MM.1S (cell line): ENCODE results near the gene CCDC107.

Experiments used
- DNase-seq: peaks from one replicate; pipeline ENCODE4 v3.0.0-alpha.2; 2015
- H2AFZ ChIP-seq: fragments of 300-600 bp; sonication (generic); 2 replicates; pipeline ENCODE4 v1.6.0; 2016; ENCODE audit warnings: antibody characterized with exemption, low read length
- H3F3A ChIP-seq: fragments of 300-600 bp; sonication (generic); 2 replicates; pipeline ENCODE4 v1.6.1; 2016; ENCODE audit warnings: mild to moderate bottlenecking, antibody characterized with exemption, low read length, moderate library complexity, mixed read lengths; ENCODE audit not compliant: insufficient read depth
- H3K27ac ChIP-seq: fragments of 300-600 bp; sonication (generic); 2 replicates; pipeline ENCODE4 v1.5.1; 2016; ENCODE audit warnings: mild to moderate bottlenecking, low read length
- H3K27me3 ChIP-seq: fragments of 300-600 bp; sonication (generic); replicated peaks from 2 replicates; pipeline ENCODE4 v1.6.0; 2016; ENCODE audit warnings: low read length; ENCODE audit not compliant: insufficient read depth
- H3K36me3 ChIP-seq: fragments of 300-600 bp; sonication (generic); replicated peaks from 2 replicates; pipeline ENCODE4 v1.6.1; 2016; ENCODE audit warnings: mild to moderate bottlenecking, low read length, mixed read lengths; ENCODE audit not compliant: insufficient read depth
- H3K4me1 ChIP-seq: fragments of 300-600 bp; sonication (generic); 2 replicates; pipeline ENCODE4 v1.6.1; 2016; ENCODE audit warnings: low read length, mixed read lengths
- H3K4me2 ChIP-seq: fragments of 300-600 bp; sonication (generic); 2 replicates; pipeline ENCODE4 v1.6.0; 2016; ENCODE audit warnings: low read depth, low read length
- H3K4me3 ChIP-seq: fragments of 300-600 bp; sonication (generic); 2 replicates; pipeline ENCODE4 v1.5.1; 2016; ENCODE audit warnings: low read length, mixed read lengths
- H3K79me2 ChIP-seq: fragments of 300-600 bp; sonication (generic); 2 replicates; pipeline ENCODE4 v1.6.1; 2016; ENCODE audit warnings: mixed run types, low read length, mixed read lengths
- H3K9ac ChIP-seq: fragments of 300-600 bp; sonication (generic); 2 replicates; pipeline ENCODE4 v1.6.1; 2016; ENCODE audit warnings: low read length, mixed read lengths
- H3K9me2 ChIP-seq: fragments of 300-600 bp; sonication (generic); replicated peaks from 2 replicates; pipeline ENCODE4 v1.6.1; 2016; ENCODE audit warnings: mild to moderate bottlenecking, low read length, mixed read lengths; ENCODE audit not compliant: insufficient read depth
- H3K9me3 ChIP-seq: fragments of 300-600 bp; sonication (generic); replicated peaks from 2 replicates; pipeline ENCODE4 v1.6.1; 2016; ENCODE audit warnings: mild to moderate bottlenecking, low read length, mixed read lengths; ENCODE audit not compliant: insufficient read depth
- H4K20me1 ChIP-seq: fragments of 300-600 bp; sonication (generic); 2 replicates; pipeline ENCODE4 v1.6.1; 2016; ENCODE audit warnings: mild to moderate bottlenecking, low read length, moderate library complexity, mixed read lengths; ENCODE audit not compliant: insufficient read depth
- EZH2 ChIP-seq: fragments of 300-600 bp; sonication (generic); optimal IDR thresholded peaks from 2 replicates; pipeline ENCODE3; 2017; ENCODE audit warnings: low read depth, mild to moderate bottlenecking, antibody characterized with exemption, low read length, mixed read lengths
- EZH2phosphoT487 ChIP-seq: fragments of 300-600 bp; sonication (generic); IDR thresholded peaks from 2 replicates; pipeline ENCODE4 v1.6.1; 2018; ENCODE audit warnings: antibody characterized with exemption, low read length
- TF ChIP-seq, protein P1 (sequence below): fragments of 300-600 bp; sonication (generic); IDR thresholded peaks from 2 replicates; pipeline ENCODE4 v1.5.1; 2016; ENCODE audit warnings: antibody characterized with exemption, low read length, mixed read lengths

The CCDC107 gene

DNA sequence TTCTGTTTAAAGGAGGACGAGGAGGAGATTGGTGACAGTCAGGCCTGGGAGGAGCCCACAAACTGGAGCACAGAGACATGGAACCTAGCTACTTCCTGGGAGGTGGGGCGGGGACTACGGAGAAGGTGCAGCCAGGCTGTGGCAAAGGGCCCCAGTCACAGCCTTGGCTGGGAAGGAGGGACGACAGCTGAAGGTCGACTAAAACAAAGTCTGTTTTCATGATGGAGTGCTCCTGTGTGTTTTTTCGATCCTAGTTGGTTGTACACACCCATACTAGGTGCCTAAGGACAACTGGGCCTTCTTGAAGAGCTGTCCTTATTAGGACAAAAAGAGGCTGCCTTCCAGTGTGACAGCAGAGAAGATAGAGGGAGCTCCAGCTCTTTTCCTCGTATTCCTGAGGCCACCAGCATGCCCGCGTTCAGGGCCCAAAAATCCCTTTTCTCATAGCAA lies 2.9 kb downstream of the CCDC107 start:
- H3K27me3 ChIP-seq = no peaks in the 10 kb centered on the region
- no peak overlapping the region for H3K27ac ChIP-seq
- H3K79me2 ChIP-seq = peaks cover 14% of the 10 kb centered on the region
- H2AFZ ChIP-seq = no peak overlapping the region
- no peak overlapping the region for H3K4me3 ChIP-seq
- H3F3A ChIP-seq = peaks cover 36% of the 10 kb centered on the region
- peaks cover 22% of the 10 kb centered on the region for H3K4me1 ChIP-seq
- H3K4me2 ChIP-seq = no peak overlapping the region
- no peaks in the 10 kb centered on the region for H3K36me3 ChIP-seq
- TF ChIP-seq, protein P1, sequence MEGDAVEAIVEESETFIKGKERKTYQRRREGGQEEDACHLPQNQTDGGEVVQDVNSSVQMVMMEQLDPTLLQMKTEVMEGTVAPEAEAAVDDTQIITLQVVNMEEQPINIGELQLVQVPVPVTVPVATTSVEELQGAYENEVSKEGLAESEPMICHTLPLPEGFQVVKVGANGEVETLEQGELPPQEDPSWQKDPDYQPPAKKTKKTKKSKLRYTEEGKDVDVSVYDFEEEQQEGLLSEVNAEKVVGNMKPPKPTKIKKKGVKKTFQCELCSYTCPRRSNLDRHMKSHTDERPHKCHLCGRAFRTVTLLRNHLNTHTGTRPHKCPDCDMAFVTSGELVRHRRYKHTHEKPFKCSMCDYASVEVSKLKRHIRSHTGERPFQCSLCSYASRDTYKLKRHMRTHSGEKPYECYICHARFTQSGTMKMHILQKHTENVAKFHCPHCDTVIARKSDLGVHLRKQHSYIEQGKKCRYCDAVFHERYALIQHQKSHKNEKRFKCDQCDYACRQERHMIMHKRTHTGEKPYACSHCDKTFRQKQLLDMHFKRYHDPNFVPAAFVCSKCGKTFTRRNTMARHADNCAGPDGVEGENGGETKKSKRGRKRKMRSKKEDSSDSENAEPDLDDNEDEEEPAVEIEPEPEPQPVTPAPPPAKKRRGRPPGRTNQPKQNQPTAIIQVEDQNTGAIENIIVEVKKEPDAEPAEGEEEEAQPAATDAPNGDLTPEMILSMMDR = no peak
- TF ChIP-seq EZH2phosphoT487 (no peak), EZH2 (no peak)
- no peaks in the 10 kb centered on the region for H3K9me2 ChIP-seq
- no peaks in the 10 kb centered on the region for H3K9me3 ChIP-seq
- no peaks in the 10 kb centered on the region for H4K20me1 ChIP-seq
- no peak overlapping the region for H3K9ac ChIP-seq
- no peak for DNase-seq

- Histone ChIP-seq H3K9me2 (no peaks in the 10 kb centered on the region), H3K9ac (no peak overlapping the region), H3K4me2 (no peak overlapping the region), H3K4me3 (no peak overlapping the region), H3K36me3 (no peaks in the 10 kb centered on the region), H4K20me1 (no peaks in the 10 kb centered on the region), H3K9me3 (no peaks in the 10 kb centered on the region), H3K27me3 (no peaks in the 10 kb centered on the region), H3K4me1 (peaks cover 22% of the 10 kb centered on the region), H2AFZ (no peak overlapping the region), H3K27ac (no peak overlapping the region), H3K79me2 (peaks cover 14% of the 10 kb centered on the region), H3F3A (peaks cover 36% of the 10 kb centered on the region)
- no peak for DNase-seq
- no peak for TF ChIP-seq EZH2
- TF ChIP-seq, protein P1 = no peak
- no peak for TF ChIP-seq EZH2phosphoT487
Observed at GRCh38 chr9:35661756-35662350, 3.8 kb downstream of the CCDC107 start.

- H3K9me2 ChIP-seq = no peaks in the 10 kb centered on the region
- H3K9me3 ChIP-seq = no peaks in the 10 kb centered on the region
- H3K4me2 ChIP-seq = no peak overlapping the region
- no peak overlapping the region for H3K9ac ChIP-seq
- H3K27me3 ChIP-seq = no peaks in the 10 kb centered on the region
- no peaks in the 10 kb centered on the region for H4K20me1 ChIP-seq
- peaks cover 18% of the 10 kb centered on the region for H3K4me1 ChIP-seq
- no peak for DNase-seq
- no peak overlapping the region for H2AFZ ChIP-seq
- TF ChIP-seq, protein P1 = no peak
- TF ChIP-seq EZH2 (no peak), EZH2phosphoT487 (no peak)
- no peak overlapping the region for H3K27ac ChIP-seq
- H3K4me3 ChIP-seq = no peak overlapping the region
- H3K79me2 ChIP-seq = peaks cover 14% of the 10 kb centered on the region
- H3K36me3 ChIP-seq = no peaks in the 10 kb centered on the region
- peaks cover 30% of the 10 kb centered on the region for H3F3A ChIP-seq
Observed at GRCh38 chr9:35662437-35662836, 4.3 kb downstream of the CCDC107 start.
